Measurements from ENCODE around the gene MDFI. TPM values are rescaled to one million over a fixed set of nuclear protein-coding genes. Genes with fewer than 3 reads are reported as not detected.

Gene MDFI, protein sequence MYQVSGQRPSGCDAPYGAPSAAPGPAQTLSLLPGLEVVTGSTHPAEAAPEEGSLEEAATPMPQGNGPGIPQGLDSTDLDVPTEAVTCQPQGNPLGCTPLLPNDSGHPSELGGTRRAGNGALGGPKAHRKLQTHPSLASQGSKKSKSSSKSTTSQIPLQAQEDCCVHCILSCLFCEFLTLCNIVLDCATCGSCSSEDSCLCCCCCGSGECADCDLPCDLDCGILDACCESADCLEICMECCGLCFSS
- 10 to 100 TPM; 14.4 to 80.0 (median 23.4) TPM for total RNA-seq

GRCh38 chr6:41638002-41638934 is at the start of gene MDFI:
Gene MDFI, plus strand, starts transcription at chr6:41638468. Its CDS starts 282 bp downstream, at chr6:41638750.
- no peak for TF ChIP-seq POLR2A (IDR thresholded peaks at IDR 0.05)
- Histone ChIP-seq H3K4me3 (peak within 1 kb of the TSS; percentile 7 to 43), H3K27me3 (no peaks in the 10 kb centered on the region), H3K9me3 (no peaks in the 10 kb centered on the region), H3K4me1 (peaks cover 0 to 6% of the 10 kb centered on the region in 2 donors), H3K36me3 (no peaks in the 10 kb centered on the region), H3K27ac (peak within 1 kb of the TSS in 1 of 2 donors; percentile 51)
- DNase-seq: peak in 1 of 2 donors; percentile 36
- intact Hi-C loops (cut with DNase I; ENCODE audit: low total_unique reads): no loop called here

- intact Hi-C loops (cut with DNase I; ENCODE audit: low total_unique reads): no loop called here
- Histone ChIP-seq H3K36me3 (no peaks in the 10 kb centered on the region), H3K27me3 (no peaks in the 10 kb centered on the region), H3K27ac (no peak overlapping the region), H3K9me3 (no peaks in the 10 kb centered on the region), H3K4me1 (no peaks in the 10 kb centered on the region), H3K4me3 (no peak overlapping the region)
- TF ChIP-seq CTCF (IDR thresholded peaks at IDR 0.05) (no peak), POLR2A (IDR thresholded peaks at IDR 0.05) (no peak)
- no peak for DNase-seq
Measured at GRCh38 chr6:41589223-41589622, 49.0 kb upstream of the MDFI start.

DNA sequence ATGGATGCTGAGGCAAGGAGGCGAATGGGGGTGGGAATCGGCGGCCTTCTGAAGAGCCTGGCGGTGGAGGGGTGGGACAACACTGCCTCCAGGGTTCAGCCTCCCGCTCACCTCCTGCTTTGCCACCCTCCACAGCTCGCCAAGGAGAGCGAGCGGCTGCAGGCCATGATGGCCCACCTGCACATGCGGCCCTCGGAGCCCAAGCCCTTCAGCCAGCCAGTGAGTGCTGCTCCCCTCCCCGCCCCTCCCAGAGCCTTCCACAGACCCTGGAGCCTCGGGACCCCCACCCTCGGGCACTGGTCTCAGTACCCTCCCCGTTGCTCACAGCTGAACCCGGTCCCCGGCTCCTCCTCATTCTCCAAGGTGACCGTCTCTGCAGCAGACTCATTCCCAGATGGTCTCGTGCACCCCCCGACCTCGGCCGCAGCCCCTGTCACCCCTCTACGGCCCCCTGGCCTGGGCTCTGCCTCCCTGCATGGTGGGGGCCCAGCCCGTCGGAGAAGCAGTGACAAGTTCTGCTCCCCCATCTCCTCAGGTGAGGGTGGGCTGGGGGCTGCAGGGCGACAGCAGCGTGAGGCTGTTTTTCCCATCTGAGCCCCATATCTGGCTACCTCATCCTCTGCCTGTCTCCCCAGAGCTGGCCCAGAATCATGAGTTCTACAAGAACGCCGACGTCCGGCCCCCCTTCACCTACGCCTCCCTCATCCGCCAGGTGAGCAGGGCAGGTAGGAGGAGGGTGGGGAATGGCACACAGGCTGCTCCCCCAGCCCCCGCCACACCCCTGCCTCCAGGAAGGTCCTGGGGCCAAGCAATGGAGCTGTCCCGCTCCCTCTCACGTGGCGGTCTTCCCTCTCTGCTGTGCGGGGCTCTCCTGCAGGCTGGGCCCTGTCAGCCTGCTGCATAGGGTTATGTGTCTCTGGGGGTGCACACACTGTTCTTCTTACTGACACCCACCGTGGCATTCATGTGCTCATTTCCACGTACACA is 48.3 kb upstream of the MDFI start:
- Histone ChIP-seq H3K4me1 (no peaks in the 10 kb centered on the region), H3K27ac (no peak overlapping the region), H3K27me3 (no peaks in the 10 kb centered on the region), H3K4me3 (no peak overlapping the region), H3K9me3 (no peaks in the 10 kb centered on the region), H3K36me3 (no peaks in the 10 kb centered on the region)
- TF ChIP-seq CTCF (IDR thresholded peaks at IDR 0.05) (no peak), POLR2A (IDR thresholded peaks at IDR 0.05) (no peak)
- DNase-seq: no peak
- intact Hi-C loops (cut with DNase I; ENCODE audit: low total_unique reads): loop anchor here (5.0 kb wide), 1 partner anchor 123 kb away; no protein-coding TSS in a partner anchor

DNA sequence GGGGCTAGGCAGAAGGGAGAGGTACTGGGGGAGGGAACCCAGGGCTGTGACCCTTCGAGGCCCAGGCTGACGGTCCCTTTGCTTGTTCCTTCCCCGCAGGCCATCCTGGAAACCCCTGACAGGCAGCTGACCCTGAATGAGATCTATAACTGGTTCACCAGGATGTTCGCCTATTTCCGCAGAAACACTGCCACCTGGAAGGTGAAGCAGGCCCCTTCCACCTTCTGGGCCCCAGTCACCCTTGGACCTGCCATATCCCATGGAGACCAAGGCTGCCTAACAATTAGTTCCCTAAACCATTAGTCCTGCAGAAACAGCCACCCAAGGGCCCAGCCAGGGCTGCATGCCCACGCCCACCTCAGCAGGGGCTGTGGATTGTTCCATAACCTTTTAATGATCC is 47.1 kb upstream of the MDFI start:
- no peak for DNase-seq
- Histone ChIP-seq H3K4me3 (no peak overlapping the region), H3K27me3 (no peaks in the 10 kb centered on the region), H3K27ac (no peak overlapping the region), H3K4me1 (no peaks in the 10 kb centered on the region), H3K36me3 (no peaks in the 10 kb centered on the region), H3K9me3 (no peaks in the 10 kb centered on the region)
- no peak for TF ChIP-seq POLR2A (IDR thresholded peaks at IDR 0.05)
- TF ChIP-seq CTCF (IDR thresholded peaks at IDR 0.05): no peak
- intact Hi-C loops (cut with DNase I; ENCODE audit: low total_unique reads): loop anchor here (5.0 kb wide), 1 partner anchor 124 kb away; no protein-coding TSS in a partner anchor

Measured in uterus (tissue), 4 donors.